ENCODE data around the gene TRABD. TPM values are rescaled to one million over a fixed set of nuclear protein-coding genes. Genes with fewer than 3 reads are reported as not detected.

Gene TRABD
- total and polyA plus RNA-seq, 3 donors from 2014 or later: 23.7 to 45.3 (median 38.7) TPM

- WGBS, 2 donors: 89% methylated on average over 28 of the region's 29 CpGs; no CpG with 5 or more reads in 1 of the 2 donors
- Histone ChIP-seq H3K27me3 (no peaks in the 10 kb centered on the region), H3K27ac (no peak overlapping the region), H3K36me3 (ENCODE audit: low read depth, missing control alignments) (no peaks in the 10 kb centered on the region), H3K4me3 (no peak overlapping the region), H3K4me1 (peaks cover 22% of the 10 kb centered on the region), H3K9me3 (no peaks in the 10 kb centered on the region)
- TF ChIP-seq CTCF (IDR thresholded peaks at IDR 0.05): no peak
- TF ChIP-seq POLR2A (IDR thresholded peaks at IDR 0.05): no peak
- intact Hi-C loops (cut with DNase I; ENCODE audit: low total_unique reads): no loop called here
- no peak for DNase-seq
Measured at GRCh38 chr22:50248196-50249081, 62.7 kb downstream of the TRABD start.

Other genes starting within 250 kb of the TRABD start
- gene PIM3, start 225.1 kb upstream of the TRABD start, total RNA-seq: 10 to 100 TPM; 68.2 to 89.9 TPM
- gene PIM3, start 225.1 kb upstream of the TRABD start, polyA plus RNA-seq (ENCODE audit: insufficient read depth, low read depth, low replicate concordance): 50.8 TPM
- gene IL17REL, start 173.1 kb upstream of the TRABD start, total RNA-seq: under 1 TPM; 0.25 to 0.55 TPM
- gene IL17REL, start 173.1 kb upstream of the TRABD start, polyA plus RNA-seq (ENCODE audit: insufficient read depth, low read depth, low replicate concordance): 0.30 TPM
- 10 to 100 TPM in 1 of 2 donors, 1 to 10 TPM in 1; 5.1 to 11.9 TPM for gene TTLL8, start 127.6 kb upstream of the TRABD start, total RNA-seq
- 11.3 TPM for gene TTLL8, start 127.6 kb upstream of the TRABD start, polyA plus RNA-seq (ENCODE audit: insufficient read depth, low read depth, low replicate concordance)
- gene MLC1, start 100.5 kb upstream of the TRABD start, total RNA-seq: 1 to 10 TPM; 1.3 to 1.5 TPM
- gene MLC1, start 100.5 kb upstream of the TRABD start, polyA plus RNA-seq (ENCODE audit: insufficient read depth, low read depth, low replicate concordance): 1.3 TPM
- 10 to 100 TPM; 48.4 to 62.4 TPM for gene MOV10L1, start 95.9 kb upstream of the TRABD start, total RNA-seq
- 73.3 TPM for gene MOV10L1, start 95.9 kb upstream of the TRABD start, polyA plus RNA-seq (ENCODE audit: insufficient read depth, low read depth, low replicate concordance)
- 1 to 10 TPM; 5.3 to 6.3 TPM for gene PANX2, start 15.2 kb upstream of the TRABD start, total RNA-seq
- 2.0 TPM for gene PANX2, start 15.2 kb upstream of the TRABD start, polyA plus RNA-seq (ENCODE audit: insufficient read depth, low read depth, low replicate concordance)
- gene SELENOO, start 15.1 kb downstream of the TRABD start, total RNA-seq: 10 to 100 TPM; 57.9 to 66.8 TPM
- gene SELENOO, start 15.1 kb downstream of the TRABD start, polyA plus RNA-seq (ENCODE audit: insufficient read depth, low read depth, low replicate concordance): 20.8 TPM
- 100 to 1,000 TPM; 136 to 143 TPM for gene TUBGCP6, start 59.1 kb downstream of the TRABD start, total RNA-seq
- gene TUBGCP6, start 59.1 kb downstream of the TRABD start, polyA plus RNA-seq (ENCODE audit: insufficient read depth, low read depth, low replicate concordance): 40.2 TPM
- 10 to 100 TPM; 32.1 to 33.1 TPM for gene HDAC10, start 65.4 kb downstream of the TRABD start, total RNA-seq
- 13.5 TPM for gene HDAC10, start 65.4 kb downstream of the TRABD start, polyA plus RNA-seq (ENCODE audit: insufficient read depth, low read depth, low replicate concordance)
- gene MAPK12, start 75.8 kb downstream of the TRABD start, total RNA-seq: 10 to 100 TPM; 22.3 to 25.1 TPM
- 9.1 TPM for gene MAPK12, start 75.8 kb downstream of the TRABD start, polyA plus RNA-seq (ENCODE audit: insufficient read depth, low read depth, low replicate concordance)
- 10 to 100 TPM in 1 of 2 donors, 1 to 10 TPM in 1; 8.3 to 10.7 TPM for gene MAPK11, start 84.5 kb downstream of the TRABD start, total RNA-seq
- 6.4 TPM for gene MAPK11, start 84.5 kb downstream of the TRABD start, polyA plus RNA-seq (ENCODE audit: insufficient read depth, low read depth, low replicate concordance)
- 100 to 1,000 TPM; 219 to 243 TPM for gene PLXNB2, start 121.7 kb downstream of the TRABD start, total RNA-seq
- 98.0 TPM for gene PLXNB2, start 121.7 kb downstream of the TRABD start, polyA plus RNA-seq (ENCODE audit: insufficient read depth, low read depth, low replicate concordance)
- 10 to 100 TPM; 17.1 to 18.0 TPM for gene DENND6B, start 141.1 kb downstream of the TRABD start, total RNA-seq
- gene DENND6B, start 141.1 kb downstream of the TRABD start, polyA plus RNA-seq (ENCODE audit: insufficient read depth, low read depth, low replicate concordance): 22.0 TPM
- gene PPP6R2, start 157.4 kb downstream of the TRABD start, total RNA-seq: 100 to 1,000 TPM; 138 to 142 TPM
- gene PPP6R2, start 157.4 kb downstream of the TRABD start, polyA plus RNA-seq (ENCODE audit: insufficient read depth, low read depth, low replicate concordance): 123 TPM

All from testis (tissue), 3 donors.